Endothelial cell of umbilical vein (primary cell): ENCODE data around the gene ATG5. TPM values are rescaled to one million over a fixed set of nuclear protein-coding genes. Genes with fewer than 3 reads are reported as not detected.

ENCODE experiments used
- BruUV-seq: library from RNA; stranded (reverse); fragments of 400-500 nt; replicated peaks from 2 replicates; lab custom pipeline; 2021; lab: Mats Ljungman, UMichigan
- CTCF ChIA-PET: fragments of 300-600, 350-600 bp; sonication (Branson Sonifier 250); formaldehyde crosslinking; loops from one replicate; lab custom pipeline; 2021; ENCODE audit warnings: antibody characterized with exemption, inconsistent platforms; lab: Charles Lee
- POLR2A ChIA-PET: fragments of 300-600, 350-600 bp; sonication (Branson Sonifier 250); formaldehyde crosslinking; loops from one replicate; lab custom pipeline; 2021; ENCODE audit warnings: antibody characterized with exemption, inconsistent platforms; lab: Charles Lee
- DNase-seq: peaks from one replicate; pipeline ENCODE4 v3.0.0-alpha.2; 2011; ENCODE audit warnings: low read depth, low spot score
- FAIRE-seq: peaks from 2 replicates; lab custom pipeline; 2011; peaks lifted over from hg19 to GRCh38; lab: Jason Lieb, UNC
- H2AFZ ChIP-seq: 2 replicates; pipeline ENCODE4 v1.6.0; 2012; ENCODE audit warnings: low read depth, low read length, control low read depth, inconsistent platforms
- H3K27ac ChIP-seq: 2 replicates; pipeline ENCODE4 v1.5.1; 2011; ENCODE audit warnings: low read depth, mild to moderate bottlenecking, control low read depth, low read length, moderate library complexity; ENCODE audit not compliant: insufficient read depth
- H3K27me3 ChIP-seq, 2 experiments: 2 replicates each; pipeline versions ENCODE4 v1.6.0 to v1.6.1; 2011; ENCODE audit warnings: low read length in 2 of 2, mixed read lengths in 1 of 2; ENCODE audit not compliant: control insufficient read depth in 2 of 2, insufficient read depth in 2 of 2
- H3K36me3 ChIP-seq, 2 experiments: 2 replicates in 1 of 2; 3 replicates in 1 of 2; pipeline ENCODE4 v1.5.1; 2011; ENCODE audit warnings: low read length in 2 of 2, mild to moderate bottlenecking in 1 of 2, moderate library complexity in 1 of 2; ENCODE audit not compliant: control insufficient read depth in 2 of 2, insufficient read depth in 2 of 2; ENCODE audit errors: extremely low read depth in 1 of 2
- H3K4me1 ChIP-seq: 3 replicates; pipeline ENCODE4 v1.5.1; 2011; ENCODE audit warnings: mild to moderate bottlenecking, low read length; ENCODE audit not compliant: control insufficient read depth, insufficient read depth; ENCODE audit errors: extremely low read depth
- H3K4me2 ChIP-seq: 2 replicates; pipeline ENCODE4 v1.6.1; 2011; ENCODE audit warnings: low read length, control low read depth, mixed read lengths; ENCODE audit not compliant: insufficient read depth
- H3K4me3 ChIP-seq, 3 experiments: fragments of 200-600 bp in 1 of 3; sonication (generic), shearing (Covaris generic) in 1 of 3; replicated peaks in 1 of 3; 2 replicates each; pipeline ENCODE4 v1.5.1; 2011 to 2016; ENCODE audit warnings: control low read depth in 3 of 3, low read length in 3 of 3, mild to moderate bottlenecking in 2 of 3, inconsistent platforms in 1 of 3, low read depth in 1 of 3, moderate library complexity in 1 of 3; ENCODE audit not compliant: insufficient read depth in 1 of 3
- H3K79me2 ChIP-seq: 2 replicates; pipeline ENCODE4 v1.6.0; 2012; ENCODE audit warnings: low read length, inconsistent platforms; ENCODE audit not compliant: control insufficient read depth, insufficient read depth
- H3K9ac ChIP-seq: replicated peaks from 2 replicates; pipeline ENCODE3; 2011; ENCODE audit warnings: low read length, control low read depth; ENCODE audit not compliant: insufficient read depth; ENCODE audit errors: extremely low read depth
- H3K9me1 ChIP-seq: replicated peaks from 3 replicates; pipeline ENCODE4 v1.6.0; 2011; ENCODE audit warnings: mild to moderate bottlenecking, low read length; ENCODE audit not compliant: control insufficient read depth, insufficient read depth; ENCODE audit errors: extremely low read depth
- H3K9me3 ChIP-seq: replicated peaks from 2 replicates; pipeline ENCODE4 v1.5.1; 2012; ENCODE audit warnings: low read length, inconsistent platforms; ENCODE audit not compliant: control insufficient read depth, insufficient read depth
- H4K20me1 ChIP-seq: replicated peaks from 2 replicates; pipeline ENCODE3; 2011; ENCODE audit warnings: mild to moderate bottlenecking, low read length; ENCODE audit not compliant: control insufficient read depth, insufficient read depth; ENCODE audit errors: extremely low read depth
- EZH2 ChIP-seq: IDR thresholded peaks from 2 replicates; pipeline ENCODE4 v1.6.1; 2012; ENCODE audit warnings: borderline replicate concordance, low read depth, mild to moderate bottlenecking, moderate library complexity, low read length, inconsistent platforms; ENCODE audit not compliant: severe bottlenecking
- FOS ChIP-seq: IDR thresholded peaks from 2 replicates; pipeline ENCODE4 v1.6.1; 2011; ENCODE audit warnings: mild to moderate bottlenecking, low read length, moderate library complexity, borderline replicate concordance; ENCODE audit not compliant: insufficient read depth
- GATA2 ChIP-seq: IDR thresholded peaks from 2 replicates; pipeline ENCODE4 v1.7.0; 2011; ENCODE audit warnings: low read depth, mild to moderate bottlenecking, moderate library complexity, mixed read lengths, low read length; ENCODE audit not compliant: insufficient read length, insufficient read depth
- JUN ChIP-seq: IDR thresholded peaks from 2 replicates; pipeline ENCODE4 v1.6.1; 2011; ENCODE audit warnings: borderline replicate concordance, low read depth; ENCODE audit not compliant: insufficient read length, insufficient read depth
- MYC ChIP-seq: IDR thresholded peaks from one replicate; pipeline ENCODE4 v1.6.1; 2011; ENCODE audit warnings: mild to moderate bottlenecking, low read depth, low read length
- POLR2A ChIP-seq: IDR thresholded peaks from 2 replicates; pipeline ENCODE4 v1.6.1; 2012; ENCODE audit warnings: low read depth, mild to moderate bottlenecking, control low read depth, low read length
- POLR2AphosphoS5 ChIP-seq: IDR thresholded peaks from 2 replicates; pipeline ENCODE4 v1.6.1; 2012; ENCODE audit warnings: low read depth, mild to moderate bottlenecking, control low read depth, low read length, moderate library complexity; ENCODE audit not compliant: insufficient read depth
- dilution Hi-C: fragments of 300-500 bp; cut with MboI; formaldehyde crosslinking; loops from one replicate; pipeline ENCODE4 v1.15.0; 2019; ENCODE audit warnings: low sequenced_read_pairs; ENCODE audit not compliant: extremely low pct_ligation_motif_present
- intact Hi-C: fragments of 100-400 bp; cut with micrococcal nuclease; formaldehyde crosslinking; loops from one replicate; pipeline ENCODE4 v1.10.0; 2022
- polyA plus RNA-seq, 4 experiments: library from polyadenylated mRNA; depleted of rRNA in 3 of 4; stranded (reverse) in 3 of 4; unstranded in 1 of 4; fragments of >200 nt; gene quantifications; 2 replicates each; pipeline versions ENCODE4 v1.2.1 to v1.2.3, GENCODE V29; 2011 to 2012; ENCODE audit warnings: missing spikeins in 1 of 4
- total RNA-seq: library from RNA; stranded (reverse); gene quantifications from 2 replicates; pipeline ENCODE4 v1.2.3, GENCODE V29; 2021
- TF ChIP-seq, protein P1 (sequence below): IDR thresholded peaks from 2 replicates; pipeline ENCODE4 v1.6.1; 2011; ENCODE audit not compliant: insufficient read depth, insufficient read length
- TF ChIP-seq, protein P2 (sequence below), 2 donors: IDR thresholded peaks; 1 replicate in 1 of 2; 2 replicates in 1 of 2; pipeline ENCODE4 v1.5.1; 2011; ENCODE audit warnings: low read length in 2 of 2, mild to moderate bottlenecking in 2 of 2, moderate library complexity in 2 of 2, control low read depth in 1 of 2, inconsistent platforms in 1 of 2, low read depth in 1 of 2; ENCODE audit not compliant: insufficient read depth in 1 of 2; ENCODE audit errors: extremely low read depth in 1 of 2

ATG5 gene
- total and polyA plus RNA-seq, 2 donors (not counting 3 experiments of a cell fraction or from before 2014, with no cell fraction given), result 14.1 to 32.8 TPM

DNA sequence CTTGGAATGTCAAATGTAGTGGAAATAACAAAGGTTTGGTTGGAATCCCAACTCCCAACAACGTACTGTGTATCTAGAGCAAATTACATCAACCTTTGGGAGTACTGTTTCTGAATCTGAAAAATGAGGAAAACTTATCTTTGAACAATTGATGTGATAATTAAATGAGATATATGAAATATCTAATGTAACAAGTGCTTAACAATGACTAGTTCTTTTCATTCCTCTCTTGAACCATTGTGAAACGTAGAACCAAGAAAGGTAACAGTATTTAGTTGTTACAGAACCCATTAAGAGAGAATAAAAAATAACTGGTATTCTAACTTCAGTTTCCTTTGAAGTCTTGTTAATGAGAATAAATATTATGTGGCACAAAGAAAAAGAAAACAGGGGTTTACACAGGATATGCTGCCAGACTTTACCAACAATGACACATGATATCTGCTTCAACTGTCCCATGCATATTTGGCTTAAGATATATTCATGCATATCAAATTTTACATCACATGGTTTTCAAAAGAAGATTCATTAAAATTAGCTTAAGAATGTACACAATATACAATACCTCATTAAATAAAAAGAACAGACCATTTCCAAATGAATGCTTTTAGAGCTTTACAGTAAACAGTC is 111.8 kb downstream of the ATG5 start:
- Histone ChIP-seq H3K4me1 (no peaks in the 10 kb centered on the region), H3K4me3 (no peak overlapping the region), H3K36me3 (no peaks in the 10 kb centered on the region), H4K20me1 (peaks cover 5% of the 10 kb centered on the region), H3K9ac (no peak overlapping the region), H3K27ac (no peak overlapping the region), H3K27me3 (no peaks in the 10 kb centered on the region), H3K9me3 (no peaks in the 10 kb centered on the region), H2AFZ (no peak overlapping the region), H3K79me2 (peaks cover 4% of the 10 kb centered on the region), H3K9me1 (no peaks in the 10 kb centered on the region), H3K4me2 (no peak overlapping the region)
- dilution Hi-C loops (no loop called here), intact Hi-C loops (loop anchor here (2.0 kb wide), 1 partner anchor 25 kb away; no protein-coding TSS in a partner anchor)
- CTCF ChIA-PET, result interaction anchor here (0.8 to 3.4 kb wide), 2 partner anchors 10 to 782 kb away, joined by 4 to 47 read pairs; no protein-coding TSS in a partner anchor
- TF ChIP-seq POLR2A (no peak), MYC (no peak), FOS (no peak), GATA2 (no peak), EZH2 (no peak), JUN (no peak), POLR2AphosphoS5 (no peak)
- TF ChIP-seq, protein P1, sequence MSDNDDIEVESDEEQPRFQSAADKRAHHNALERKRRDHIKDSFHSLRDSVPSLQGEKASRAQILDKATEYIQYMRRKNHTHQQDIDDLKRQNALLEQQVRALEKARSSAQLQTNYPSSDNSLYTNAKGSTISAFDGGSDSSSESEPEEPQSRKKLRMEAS, result no peak
- TF ChIP-seq, protein P2, sequence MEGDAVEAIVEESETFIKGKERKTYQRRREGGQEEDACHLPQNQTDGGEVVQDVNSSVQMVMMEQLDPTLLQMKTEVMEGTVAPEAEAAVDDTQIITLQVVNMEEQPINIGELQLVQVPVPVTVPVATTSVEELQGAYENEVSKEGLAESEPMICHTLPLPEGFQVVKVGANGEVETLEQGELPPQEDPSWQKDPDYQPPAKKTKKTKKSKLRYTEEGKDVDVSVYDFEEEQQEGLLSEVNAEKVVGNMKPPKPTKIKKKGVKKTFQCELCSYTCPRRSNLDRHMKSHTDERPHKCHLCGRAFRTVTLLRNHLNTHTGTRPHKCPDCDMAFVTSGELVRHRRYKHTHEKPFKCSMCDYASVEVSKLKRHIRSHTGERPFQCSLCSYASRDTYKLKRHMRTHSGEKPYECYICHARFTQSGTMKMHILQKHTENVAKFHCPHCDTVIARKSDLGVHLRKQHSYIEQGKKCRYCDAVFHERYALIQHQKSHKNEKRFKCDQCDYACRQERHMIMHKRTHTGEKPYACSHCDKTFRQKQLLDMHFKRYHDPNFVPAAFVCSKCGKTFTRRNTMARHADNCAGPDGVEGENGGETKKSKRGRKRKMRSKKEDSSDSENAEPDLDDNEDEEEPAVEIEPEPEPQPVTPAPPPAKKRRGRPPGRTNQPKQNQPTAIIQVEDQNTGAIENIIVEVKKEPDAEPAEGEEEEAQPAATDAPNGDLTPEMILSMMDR (IDR thresholded peaks at IDR 0.05; ENCODE audit: extremely low read depth in 1 of 2, insufficient read depth in 1 of 2, low read depth in 1 of 2, low read length in 2 of 2), result no peak
- no peak for DNase-seq
- FAIRE-seq, result no peak
- no TSS peak for BruUV-seq
- POLR2A ChIA-PET, result no interaction called here
